Mammary microvascular endothelial cell (primary cell): ENCODE data around the gene TAS2R60. TPM values are rescaled to one million over a fixed set of nuclear protein-coding genes. Genes with fewer than 3 reads are reported as not detected.

Experiments used
- total RNA-seq: library from RNA; depleted of rRNA; stranded (reverse); fragments of >200 nt; gene quantifications from 2 replicates; pipeline ENCODE4 v1.2.3, GENCODE V29; 2015

Gene TAS2R60
- total RNA-seq: not detected in 2 replicates

DNA sequence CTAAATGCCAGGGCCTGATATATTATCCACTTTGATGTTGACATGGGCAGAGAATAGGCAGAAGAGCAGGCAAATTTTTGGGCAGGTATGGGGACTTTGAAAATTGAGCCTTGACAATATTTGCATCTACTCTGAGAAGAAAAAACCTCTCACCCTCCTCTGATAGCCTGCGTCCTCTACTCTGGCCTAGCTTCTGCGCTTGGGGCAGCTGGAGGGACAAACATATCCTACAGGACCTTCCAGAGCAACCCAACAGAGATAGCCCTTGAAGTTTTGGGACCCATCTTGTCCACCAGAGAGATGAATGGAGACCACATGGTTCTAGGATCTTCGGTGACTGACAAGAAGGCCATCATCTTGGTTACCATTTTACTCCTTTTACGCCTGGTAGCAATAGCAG lies at the start of gene TAS2R60:
Gene TAS2R60, plus strand, starts transcription at position 301 of the 400 bp plus-strand sequence. Its CDS starts 0 bp downstream, at position 301.

DNA sequence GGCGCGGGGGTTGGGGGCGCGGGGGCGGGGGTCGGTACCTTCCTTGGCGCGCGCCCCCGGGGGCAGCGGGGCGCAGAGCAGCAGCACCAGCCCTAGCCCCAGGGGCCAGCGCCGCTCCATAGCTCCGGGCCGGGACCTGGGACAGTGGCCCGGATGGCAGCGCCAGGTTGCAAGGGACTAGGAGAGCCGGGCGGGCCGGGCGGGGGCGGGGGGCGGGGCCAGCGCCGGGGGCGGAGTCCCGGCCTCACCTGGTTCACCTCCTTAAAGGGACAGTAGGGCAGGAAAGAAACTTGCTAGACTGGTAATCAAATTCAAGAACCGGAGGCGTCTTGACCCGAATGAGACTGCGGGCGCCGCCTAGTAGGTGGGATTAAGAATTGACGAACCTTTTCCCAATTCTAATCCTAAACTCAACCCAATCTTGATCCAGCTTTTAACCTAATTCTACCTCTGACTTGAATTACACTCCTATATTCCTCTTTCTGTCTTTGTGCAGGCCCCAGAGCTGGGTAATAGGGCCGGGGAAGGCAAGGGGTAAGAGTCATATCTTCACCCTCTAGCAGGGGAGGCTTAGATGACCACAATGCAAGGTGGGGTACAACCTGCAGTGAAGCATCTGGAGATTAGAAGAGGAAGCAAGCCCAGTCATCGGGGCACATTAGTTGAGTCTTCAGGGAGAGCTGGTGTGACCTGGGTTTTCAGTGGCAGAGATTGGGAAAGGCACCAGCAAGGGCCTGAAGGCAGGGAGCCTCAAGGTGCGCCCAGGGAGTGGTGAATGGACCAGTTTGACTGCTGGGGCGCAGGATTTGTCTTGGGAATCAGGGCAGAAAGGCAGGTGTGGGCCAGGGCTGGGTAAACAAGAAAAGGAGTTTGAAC lies 34.3 kb upstream of the TAS2R60 start, which contains the start of gene EPHA1:
Gene EPHA1, minus strand, starts transcription at position 171 of the 876 bp plus-strand sequence. Its CDS starts 51 bp downstream, at position 120.

DNA sequence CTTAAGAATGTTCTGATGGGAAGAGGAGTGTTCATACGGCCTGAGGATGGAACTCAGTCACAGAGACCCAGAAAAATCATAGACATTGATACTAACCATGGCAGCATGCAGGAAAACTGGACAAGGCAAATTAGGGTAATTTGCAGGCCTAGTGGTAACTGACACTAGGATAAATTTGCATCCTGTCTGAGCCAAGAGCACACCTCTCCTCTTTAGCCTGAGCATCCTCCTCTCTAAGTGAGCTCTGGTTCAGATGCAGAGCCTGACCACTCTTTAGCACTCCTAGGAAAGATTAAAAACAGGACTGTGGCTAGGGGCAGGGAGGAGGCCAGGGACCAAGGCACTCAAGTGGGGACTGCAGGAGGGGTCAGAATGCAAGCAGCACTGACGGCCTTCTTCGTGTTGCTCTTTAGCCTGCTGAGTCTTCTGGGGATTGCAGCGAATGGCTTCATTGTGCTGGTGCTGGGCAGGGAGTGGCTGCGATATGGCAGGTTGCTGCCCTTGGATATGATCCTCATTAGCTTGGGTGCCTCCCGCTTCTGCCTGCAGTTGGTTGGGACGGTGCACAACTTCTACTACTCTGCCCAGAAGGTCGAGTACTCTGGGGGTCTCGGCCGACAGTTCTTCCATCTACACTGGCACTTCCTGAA lies 34.4 kb downstream of the TAS2R60 start, which contains the start of gene TAS2R41:
Gene TAS2R41, plus strand, starts transcription at position 373 of the 650 bp plus-strand sequence. Its CDS starts 0 bp downstream, at position 373.

Other genes with a start within 250 kb of the TAS2R60 start
- gene TAS2R40, start 221.4 kb upstream of the TAS2R60 start, total RNA-seq: not detected in 2 replicates
- 142 and 159 TPM in 2 replicates for gene GSTK1, start 180.0 kb upstream of the TAS2R60 start, total RNA-seq
- gene TMEM139, start 158.5 kb upstream of the TAS2R60 start, total RNA-seq: not detected in 2 replicates
- gene CASP2, start 155.1 kb upstream of the TAS2R60 start, total RNA-seq: 13.2 and 13.4 TPM in 2 replicates
- gene CLCN1, start 127.3 kb upstream of the TAS2R60 start, total RNA-seq: not detected in 2 replicates
- 0.54 and 1.2 TPM in 2 replicates for gene FAM131B, start 80.7 kb upstream of the TAS2R60 start, total RNA-seq
- gene ZYX, start 62.1 kb upstream of the TAS2R60 start, total RNA-seq: 244 and 257 TPM in 2 replicates
- gene EPHA1, start 34.6 kb upstream of the TAS2R60 start, total RNA-seq: 0.07 TPM in 1 of 2 replicates, not detected in the other
- not detected in 2 replicates for gene TAS2R41, start 34.4 kb downstream of the TAS2R60 start, total RNA-seq
- not detected in 2 replicates for gene CTAGE15, start 128.3 kb downstream of the TAS2R60 start, total RNA-seq
- gene TCAF2, start 177.5 kb downstream of the TAS2R60 start, total RNA-seq: 16.5 and 19.4 TPM in 2 replicates